Activated T-cell treated with anti-CD3 and anti-CD28 coated beads for 48 hours (primary cell): ENCODE results near the gene SETD2.
"Not testable (repeated sequence)": the region's sequence is repeated elsewhere in the genome, so short reads cannot be mapped to it uniquely, and the experiment has no call there.

Source experiments
- DNase-seq: peaks from one replicate; pipeline ENCODE4 v3.0.0-alpha.2; 2020; ENCODE audit warnings: low read depth

The SETD2 gene

GRCh38 chr3:47098910-47099309 is 65.0 kb downstream of the SETD2 start:
- no peak for DNase-seq

DNA sequence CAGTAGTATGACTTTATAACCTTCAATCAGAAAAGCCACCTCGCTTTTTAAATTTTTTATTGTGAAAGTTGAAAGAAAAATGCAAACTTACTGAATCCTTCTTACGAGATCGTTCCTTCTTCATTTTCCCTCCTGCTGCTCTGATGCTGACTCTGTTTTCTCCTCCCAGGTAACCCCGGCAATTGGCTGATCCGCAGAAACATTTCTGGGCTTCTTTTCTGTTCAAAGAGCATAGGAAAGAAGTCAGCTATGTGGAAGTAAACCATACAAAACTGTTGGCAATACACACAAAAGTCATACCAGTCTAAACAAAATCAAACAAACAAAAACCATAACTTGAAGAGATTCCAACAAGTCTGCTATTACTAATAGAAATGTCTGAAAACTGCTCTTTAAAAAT is 66.0 kb downstream of the SETD2 start:
- no peak for DNase-seq

GRCh38 chr3:47096959-47097358 is 67.0 kb downstream of the SETD2 start:
- DNase-seq = no peak

GRCh38 chr3:47092090-47092489 is 71.8 kb downstream of the SETD2 start:
- DNase-seq = no peak

DNA sequence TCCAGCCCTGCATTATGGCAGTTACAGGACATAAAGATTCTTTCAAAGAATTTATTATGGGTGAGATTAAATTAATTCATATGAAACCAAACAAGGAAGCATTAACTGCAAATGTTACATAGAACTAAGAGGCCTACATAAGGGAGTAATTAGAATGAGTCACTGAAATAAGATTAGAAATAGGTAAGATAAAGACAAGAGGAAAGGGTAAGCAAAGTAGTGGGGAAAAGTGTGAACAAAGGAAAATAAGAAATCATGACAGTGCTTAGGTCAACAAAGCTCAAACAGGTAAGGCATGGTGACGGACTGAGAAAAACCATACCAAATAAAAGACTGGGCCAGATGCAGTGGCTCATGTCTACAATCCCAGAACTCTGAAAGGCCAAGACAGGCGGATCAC is 74.3 kb downstream of the SETD2 start:
- no peak for DNase-seq

- no peak for DNase-seq
Measured at GRCh38 chr3:47086071-47086470, 77.8 kb downstream of the SETD2 start.

DNA sequence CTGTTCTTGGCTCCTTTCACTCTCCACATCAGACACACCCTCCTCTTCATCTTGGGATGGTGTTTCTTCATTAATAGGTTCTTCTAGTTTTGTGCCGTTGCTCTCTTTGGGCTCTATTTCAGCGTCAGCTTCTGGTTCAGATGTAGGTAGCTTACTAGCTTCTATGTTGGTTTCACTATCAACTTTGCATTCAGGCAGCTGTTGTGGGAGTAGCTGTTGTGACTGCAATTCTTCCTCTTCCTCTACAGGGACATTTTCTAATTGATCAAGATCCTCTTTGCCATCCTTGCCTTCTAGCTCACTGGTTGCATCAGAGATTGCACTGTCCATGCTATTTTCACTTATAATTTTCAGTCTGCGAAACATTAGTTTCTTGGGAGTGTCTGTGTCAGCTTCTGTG is 80.1 kb downstream of the SETD2 start:
- no peak for DNase-seq

- DNase-seq = no peak
Measured at GRCh38 chr3:47082519-47082918, 81.4 kb downstream of the SETD2 start.

DNA sequence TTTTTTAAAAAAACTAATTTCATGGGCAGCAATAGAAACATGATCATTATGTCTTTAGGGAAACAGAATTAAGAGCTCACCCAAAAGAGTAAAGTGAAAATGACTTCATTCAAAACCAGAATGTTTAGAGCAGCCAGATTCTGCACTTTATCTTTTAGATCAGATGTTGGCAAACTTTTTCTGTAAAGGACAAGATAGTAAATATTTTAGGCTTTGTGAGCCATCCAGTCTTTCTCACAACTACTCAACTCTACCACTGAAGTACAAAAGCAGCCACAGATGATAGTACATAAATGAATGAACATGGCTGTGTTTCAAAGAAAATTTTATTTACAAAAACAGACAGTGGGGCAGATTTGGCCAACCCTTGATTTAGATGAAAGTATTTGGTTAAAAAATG is 84.5 kb downstream of the SETD2 start:
- no peak for DNase-seq

- no peak for DNase-seq
Measured at GRCh38 chr3:47073685-47074084, 90.2 kb downstream of the SETD2 start.

- DNase-seq = no peak
Measured at GRCh38 chr3:47070770-47071169, 93.1 kb downstream of the SETD2 start.

DNA sequence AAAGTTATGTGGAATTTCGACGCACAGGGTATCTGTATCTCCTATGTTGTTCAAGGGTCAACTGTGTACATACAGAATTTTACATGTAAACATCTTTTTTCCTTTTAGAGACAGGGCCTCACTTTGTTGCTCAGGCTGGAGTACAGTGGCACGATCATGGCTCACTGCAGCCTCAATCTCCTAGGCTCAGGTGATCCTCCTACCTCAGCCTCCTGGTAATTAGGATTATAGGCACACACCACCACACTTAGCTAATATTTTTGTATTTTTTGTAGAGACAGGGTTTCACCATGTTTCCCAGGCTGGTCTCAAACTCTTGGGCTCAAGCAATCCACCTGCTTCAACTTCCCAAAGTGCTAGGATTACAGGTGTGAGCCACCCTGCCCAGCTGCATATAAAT is 97.7 kb downstream of the SETD2 start:
- not testable (repeated sequence) for DNase-seq

- DNase-seq = no peak
Measured at GRCh38 chr3:47065681-47066080, 98.2 kb downstream of the SETD2 start.

GRCh38 chr3:47065058-47065457 is 98.9 kb downstream of the SETD2 start:
- no peak for DNase-seq

- DNase-seq = peak; percentile 23
Measured at GRCh38 chr3:47057212-47057671, 106.7 kb downstream of the SETD2 start.

DNA sequence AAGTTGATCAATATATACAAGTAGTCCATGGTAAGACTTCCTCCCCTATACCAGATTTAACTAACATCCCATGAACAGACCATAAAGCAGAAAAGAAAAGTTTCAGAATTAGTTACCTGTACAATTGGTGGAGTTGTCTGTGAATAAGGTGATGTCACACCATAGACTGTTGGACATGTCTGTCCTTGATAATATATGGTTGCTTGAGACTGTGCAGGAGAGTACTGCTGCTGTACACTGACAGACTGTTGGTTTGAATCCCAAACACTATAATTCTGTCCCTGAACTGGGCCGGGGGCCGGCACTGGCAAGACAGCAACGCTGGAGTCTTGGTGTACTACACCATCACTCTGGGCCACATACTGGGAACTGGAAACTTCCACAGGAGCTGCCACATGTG is 107.2 kb downstream of the SETD2 start:
- DNase-seq = no peak

DNA sequence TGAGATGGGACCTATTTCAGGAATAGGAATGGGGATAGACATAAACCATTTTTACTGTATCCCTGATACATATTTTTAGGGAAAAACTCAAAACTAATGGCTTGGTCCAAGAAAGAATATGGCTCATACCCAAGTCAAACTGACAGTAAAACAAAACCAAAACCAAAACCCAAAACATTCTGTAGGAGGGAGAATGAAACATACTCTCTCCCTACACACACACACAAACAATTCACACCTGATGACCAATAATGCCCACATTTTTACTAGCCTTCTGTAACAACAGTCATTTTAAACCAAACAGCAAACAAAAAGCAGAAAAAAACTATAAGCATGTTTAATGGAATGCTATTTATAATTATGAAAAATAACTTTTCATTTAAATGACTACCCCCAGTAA is 109.5 kb downstream of the SETD2 start:
- no peak for DNase-seq

GRCh38 chr3:47047673-47048072 is 116.2 kb downstream of the SETD2 start:
- no peak for DNase-seq

GRCh38 chr3:47047069-47047468 is 116.8 kb downstream of the SETD2 start:
- no peak for DNase-seq

DNA sequence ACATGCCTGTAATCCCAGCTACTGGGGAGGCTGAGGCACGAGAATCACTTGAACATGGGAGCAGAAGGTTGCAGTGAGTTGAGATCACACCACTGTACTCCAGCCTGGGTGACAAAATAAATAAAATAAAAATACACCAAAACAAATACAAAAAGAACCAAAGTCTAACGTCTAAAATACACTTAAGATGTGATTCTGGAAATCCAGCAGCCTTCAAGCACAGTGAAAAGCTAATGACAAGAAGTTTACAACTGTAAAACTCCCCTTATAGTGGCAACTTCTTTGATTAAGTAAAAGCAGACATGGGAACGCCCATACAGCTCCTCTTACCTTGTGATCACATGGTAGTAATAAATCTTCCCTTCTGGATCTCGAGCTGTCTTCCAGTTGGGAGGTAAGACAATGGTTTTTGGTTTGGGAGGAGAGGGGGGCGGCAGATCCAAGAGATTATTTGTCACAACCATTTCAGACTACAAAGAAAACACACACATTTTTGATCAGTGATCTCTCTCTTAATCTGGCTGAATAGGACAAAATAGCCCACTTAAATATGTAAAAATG is 121.6 kb downstream of the SETD2 start:
- DNase-seq = no peak

GRCh38 chr3:47041114-47041513 is 122.8 kb downstream of the SETD2 start:
- DNase-seq = no peak

GRCh38 chr3:47037302-47037701 is 126.6 kb downstream of the SETD2 start:
- not testable (repeated sequence) for DNase-seq

DNA sequence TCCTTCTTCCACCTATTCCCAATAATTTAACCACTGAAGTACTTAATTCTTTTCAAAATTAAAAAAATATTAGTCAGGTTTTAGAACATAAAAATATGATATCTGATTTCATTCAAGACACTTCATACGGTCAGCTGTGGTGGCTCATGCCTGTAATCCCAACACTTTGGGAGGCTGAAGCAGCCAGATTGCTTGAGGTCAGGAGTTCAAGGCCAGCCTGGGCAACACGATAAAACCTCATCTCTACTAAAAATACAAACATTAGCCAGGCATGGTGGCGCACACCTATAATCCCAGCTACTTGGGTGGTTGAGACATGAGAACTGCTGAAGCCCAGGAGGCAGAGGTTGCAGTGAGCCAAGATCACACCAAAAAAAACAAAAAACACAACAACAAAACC is 127.8 kb downstream of the SETD2 start:
- no peak for DNase-seq

- DNase-seq = no peak
Measured at GRCh38 chr3:47035645-47036044, 128.3 kb downstream of the SETD2 start.
